H54 (cell line): ENCODE results near the gene DLG4.

Experiments
- DNase-seq: peaks from one replicate; pipeline ENCODE4 v3.0.0; 2011; ENCODE audit warnings: low spot score, mixed read lengths; ENCODE audit not compliant: insufficient read length
- FAIRE-seq: peaks from 3 replicates; lab custom pipeline; 2011; peaks lifted over from hg19 to GRCh38; lab: Jason Lieb, UNC
- POLR2A ChIP-seq: IDR thresholded peaks from 2 replicates; pipeline ENCODE4 v1.6.1; 2011; ENCODE audit warnings: low read depth, mild to moderate bottlenecking, low read length

The DLG4 gene

GRCh38 chr17:7228920-7229319 lies 9.3 kb upstream of the DLG4 start:
- FAIRE-seq (no peak), DNase-seq (no peak)
- no peak for TF ChIP-seq POLR2A

DNA sequence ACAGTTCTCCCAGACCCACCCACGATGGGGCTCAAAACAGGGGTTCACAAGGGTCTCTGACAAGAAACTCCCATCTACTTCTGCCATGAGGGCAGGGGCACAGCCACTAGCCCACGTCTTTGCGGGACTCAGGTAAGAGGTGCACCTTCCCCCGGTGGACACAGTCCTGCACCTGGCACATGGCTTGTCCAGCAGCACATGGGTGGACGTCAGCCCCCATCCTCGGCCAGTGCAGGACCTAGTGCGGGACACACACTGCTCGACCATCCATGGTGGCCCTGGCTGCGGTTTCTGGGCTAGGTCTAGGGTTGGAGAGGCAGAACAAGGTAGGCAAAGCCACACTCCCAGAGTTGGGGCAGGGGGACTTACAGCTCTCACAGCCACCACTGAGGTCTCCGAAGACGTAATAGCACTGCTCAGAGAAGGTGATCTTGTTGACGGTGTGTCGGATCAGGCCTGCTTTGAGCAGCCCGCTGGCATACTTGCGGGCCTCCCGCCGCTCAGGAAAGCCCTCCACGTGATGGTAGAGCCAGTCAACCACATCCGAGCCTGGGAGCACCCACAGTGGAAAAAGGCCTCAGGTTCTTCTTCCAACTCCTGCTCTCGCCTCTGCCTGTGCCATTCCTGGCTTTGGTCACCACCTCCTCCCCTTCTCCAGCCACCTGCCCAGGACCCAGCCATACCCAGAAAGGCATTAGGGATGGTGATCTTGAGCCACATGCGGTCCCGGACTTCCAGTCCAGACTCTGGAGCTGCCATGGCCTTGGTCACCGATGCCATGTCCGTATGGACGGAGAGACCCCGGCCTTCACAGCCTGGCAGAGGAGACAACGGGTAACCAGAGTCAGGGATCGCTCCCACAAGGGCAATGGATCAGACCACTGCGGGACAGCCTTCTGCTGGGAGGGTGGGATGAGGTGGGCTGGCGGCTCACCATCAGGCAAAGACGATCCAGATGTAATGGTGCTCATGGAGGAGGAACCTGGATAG lies 7.4 kb upstream of the DLG4 start:
- FAIRE-seq (no peak), DNase-seq (no peak)
- TF ChIP-seq POLR2A, result no peak

DNA sequence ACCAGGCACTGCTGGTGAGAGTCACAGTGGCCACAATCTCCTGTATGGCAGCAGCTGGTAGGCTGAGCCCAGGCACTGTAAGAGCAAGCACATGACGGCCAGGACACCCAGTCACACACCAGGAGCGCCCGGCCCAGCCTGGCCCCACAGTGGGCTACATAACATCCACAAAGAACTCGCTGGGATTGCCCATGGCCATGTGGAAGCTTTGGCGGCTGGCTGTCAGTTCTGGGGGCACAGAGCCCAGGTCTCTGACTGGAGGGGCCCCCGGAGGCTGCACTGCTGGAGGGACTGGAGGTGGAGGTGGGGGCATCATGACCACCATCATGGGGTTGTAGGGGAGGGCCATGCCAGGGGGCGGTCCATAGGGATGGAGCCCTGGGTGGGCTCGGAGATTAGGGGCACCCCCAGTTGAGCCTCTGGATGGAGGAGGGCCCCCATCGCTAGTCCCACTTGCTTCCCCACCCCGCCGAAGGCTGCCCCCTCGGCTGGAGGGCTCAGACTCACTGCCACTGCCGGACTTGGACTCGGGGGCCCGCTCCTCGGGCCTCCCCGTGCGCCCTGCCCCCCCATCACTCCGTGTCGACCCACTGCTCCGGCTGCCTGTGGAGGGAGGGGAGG lies 6.2 kb upstream of the DLG4 start:
- no peak for DNase-seq
- TF ChIP-seq POLR2A, result no peak
- no peak for FAIRE-seq

- DNase-seq (no peak), FAIRE-seq (no peak)
- TF ChIP-seq POLR2A, result no peak
Observed at GRCh38 chr17:7224661-7225111, 5.0 kb upstream of the DLG4 start.

DNA sequence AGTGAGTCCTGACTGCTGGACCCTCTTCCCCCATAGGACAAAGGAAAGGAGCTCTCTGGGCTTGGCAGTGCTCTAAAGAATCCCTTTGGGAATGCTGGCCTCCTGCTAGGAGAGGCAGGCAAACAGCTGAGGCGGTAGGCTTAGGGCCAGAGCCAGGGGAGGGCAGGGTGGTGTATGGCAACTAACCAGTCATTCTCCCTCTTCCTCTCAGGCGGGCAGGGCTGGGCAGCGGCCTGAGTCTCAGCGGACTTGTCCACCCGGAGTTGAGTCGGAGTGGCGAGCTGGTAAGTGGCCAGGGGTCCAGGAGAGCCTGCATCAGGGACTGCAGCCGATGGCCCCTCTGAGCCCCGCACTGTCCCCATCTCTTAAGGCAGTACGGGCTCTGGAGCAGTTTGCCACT lies 4.5 kb upstream of the DLG4 start:
- no peak for TF ChIP-seq POLR2A
- DNase-seq (no peak), FAIRE-seq (no peak)

GRCh38 chr17:7223375-7223774 lies 3.7 kb upstream of the DLG4 start:
- no peak for TF ChIP-seq POLR2A
- no peak for FAIRE-seq
- no peak for DNase-seq

- no peak for FAIRE-seq
- no peak for TF ChIP-seq POLR2A
- no peak for DNase-seq
Observed at GRCh38 chr17:7222972-7223292, 3.3 kb upstream of the DLG4 start.

- no peak for FAIRE-seq
- no peak for TF ChIP-seq POLR2A
- DNase-seq, result no peak
Observed at GRCh38 chr17:7222093-7222971, 2.7 kb upstream of the DLG4 start.

DNA sequence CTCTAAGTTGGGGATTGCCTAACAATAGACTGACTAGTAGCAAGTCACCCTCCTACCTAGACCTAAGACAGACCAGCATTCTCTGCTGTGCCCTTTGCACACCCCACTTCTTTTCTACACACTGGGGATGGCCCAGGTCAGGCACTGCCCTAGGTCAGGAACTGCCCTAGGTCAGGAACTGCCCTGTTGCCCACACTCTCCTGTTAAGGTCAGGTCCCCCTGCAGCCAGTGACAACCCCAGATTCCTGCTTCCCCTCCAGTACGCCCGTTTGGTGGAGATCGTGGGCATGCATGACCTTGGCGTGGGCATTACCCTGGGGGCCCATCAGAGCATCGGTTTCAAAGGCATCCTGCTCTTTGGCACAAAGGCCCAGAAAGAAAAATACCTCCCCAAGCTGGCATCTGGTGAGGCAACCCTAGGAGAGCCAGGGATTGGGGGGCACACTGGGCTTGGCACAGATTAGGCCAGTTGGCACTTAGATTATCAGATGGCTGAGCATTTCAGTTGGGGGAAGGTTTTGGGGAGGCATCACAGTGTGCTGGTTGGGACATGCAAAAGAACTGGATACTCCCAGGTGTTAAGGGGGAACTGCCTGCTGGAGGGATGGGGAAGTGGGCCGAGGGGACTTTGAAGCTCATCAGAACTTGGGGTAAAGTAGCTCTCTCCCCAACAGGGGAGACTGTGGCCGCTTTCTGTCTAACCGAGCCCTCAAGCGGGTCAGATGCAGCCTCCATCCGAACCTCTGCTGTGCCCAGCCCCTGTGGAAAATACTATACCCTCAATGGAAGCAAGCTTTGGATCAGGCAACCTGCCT lies 1.8 kb upstream of the DLG4 start:
- TF ChIP-seq POLR2A, result no peak
- no peak for DNase-seq
- no peak for FAIRE-seq

GRCh38 chr17:7220593-7221277 lies 1.1 kb upstream of the DLG4 start:
- DNase-seq (no peak), FAIRE-seq (no peak)
- TF ChIP-seq POLR2A, result no peak

- DNase-seq (no peak), FAIRE-seq (no peak)
- TF ChIP-seq POLR2A, result no peak
Observed at GRCh38 chr17:7219229-7219811, 316 bp downstream of the DLG4 start.

- FAIRE-seq, result no peak
- no peak for TF ChIP-seq POLR2A
- no peak for DNase-seq
Observed at GRCh38 chr17:7218758-7219157, 878 bp downstream of the DLG4 start.
